Neural cell (in vitro differentiated cells): ENCODE results near the gene EDNRA.

Experiments used
- CTCF ChIP-seq: fragments of 450-650 bp; IDR thresholded peaks from 2 replicates; pipeline ENCODE4 v1.5.1; 2014; ENCODE audit warnings: antibody characterized with exemption, mild to moderate bottlenecking, moderate library complexity; ENCODE audit not compliant: poor library complexity, severe bottlenecking
- EP300 ChIP-seq: fragments of 450-650 bp; conservative IDR thresholded peaks from 2 replicates; pipeline ENCODE4 v1.6.1; 2014; ENCODE audit warnings: antibody characterized with exemption, mild to moderate bottlenecking, moderate library complexity; ENCODE audit not compliant: poor library complexity, severe bottlenecking
- POLR2AphosphoS5 ChIP-seq: IDR thresholded peaks from 2 replicates; pipeline ENCODE4 v1.6.1; 2012
- RAD21 ChIP-seq: fragments of 450-650 bp; conservative IDR thresholded peaks from 2 replicates; pipeline ENCODE4 v1.6.1; 2014; ENCODE audit warnings: antibody characterized with exemption, mild to moderate bottlenecking, moderate library complexity
- SMC3 ChIP-seq: fragments of 450-650 bp; conservative IDR thresholded peaks from 2 replicates; pipeline ENCODE4 v1.6.1; 2014; ENCODE audit warnings: antibody characterized with exemption, mild to moderate bottlenecking, moderate library complexity; ENCODE audit not compliant: poor library complexity
- TAF1 ChIP-seq: IDR thresholded peaks from 2 replicates; pipeline ENCODE4 v1.6.1; 2012; ENCODE audit warnings: low read depth
- TF ChIP-seq, protein P1 (sequence below): IDR thresholded peaks from 2 replicates; pipeline ENCODE4 v1.6.1; 2012; ENCODE audit warnings: borderline replicate concordance

DNA sequence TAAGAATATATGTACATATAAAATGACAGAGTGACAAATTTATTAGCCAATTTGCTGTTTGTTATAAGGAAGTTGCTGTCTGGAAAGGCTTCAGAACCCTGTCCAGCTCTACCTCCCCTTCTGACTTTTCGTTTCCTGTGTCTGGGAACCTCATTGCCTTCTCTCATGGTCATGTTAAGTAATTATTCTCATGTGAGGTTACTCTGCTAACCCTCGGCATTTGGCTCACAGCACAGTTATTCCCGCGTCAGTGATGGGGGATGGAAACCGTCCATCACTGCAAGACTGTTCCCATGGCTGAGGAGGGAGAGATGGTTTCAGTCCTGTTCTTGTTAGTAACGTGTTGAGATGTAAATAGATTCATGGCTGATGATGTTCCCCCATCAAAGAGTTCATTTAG, 11.9 kb downstream of the EDNRA start:
- TF ChIP-seq CTCF (no peak), POLR2AphosphoS5 (no peak), TAF1 (no peak), EP300 (no peak), SMC3 (no peak), RAD21 (no peak)
- TF ChIP-seq, protein P1, sequence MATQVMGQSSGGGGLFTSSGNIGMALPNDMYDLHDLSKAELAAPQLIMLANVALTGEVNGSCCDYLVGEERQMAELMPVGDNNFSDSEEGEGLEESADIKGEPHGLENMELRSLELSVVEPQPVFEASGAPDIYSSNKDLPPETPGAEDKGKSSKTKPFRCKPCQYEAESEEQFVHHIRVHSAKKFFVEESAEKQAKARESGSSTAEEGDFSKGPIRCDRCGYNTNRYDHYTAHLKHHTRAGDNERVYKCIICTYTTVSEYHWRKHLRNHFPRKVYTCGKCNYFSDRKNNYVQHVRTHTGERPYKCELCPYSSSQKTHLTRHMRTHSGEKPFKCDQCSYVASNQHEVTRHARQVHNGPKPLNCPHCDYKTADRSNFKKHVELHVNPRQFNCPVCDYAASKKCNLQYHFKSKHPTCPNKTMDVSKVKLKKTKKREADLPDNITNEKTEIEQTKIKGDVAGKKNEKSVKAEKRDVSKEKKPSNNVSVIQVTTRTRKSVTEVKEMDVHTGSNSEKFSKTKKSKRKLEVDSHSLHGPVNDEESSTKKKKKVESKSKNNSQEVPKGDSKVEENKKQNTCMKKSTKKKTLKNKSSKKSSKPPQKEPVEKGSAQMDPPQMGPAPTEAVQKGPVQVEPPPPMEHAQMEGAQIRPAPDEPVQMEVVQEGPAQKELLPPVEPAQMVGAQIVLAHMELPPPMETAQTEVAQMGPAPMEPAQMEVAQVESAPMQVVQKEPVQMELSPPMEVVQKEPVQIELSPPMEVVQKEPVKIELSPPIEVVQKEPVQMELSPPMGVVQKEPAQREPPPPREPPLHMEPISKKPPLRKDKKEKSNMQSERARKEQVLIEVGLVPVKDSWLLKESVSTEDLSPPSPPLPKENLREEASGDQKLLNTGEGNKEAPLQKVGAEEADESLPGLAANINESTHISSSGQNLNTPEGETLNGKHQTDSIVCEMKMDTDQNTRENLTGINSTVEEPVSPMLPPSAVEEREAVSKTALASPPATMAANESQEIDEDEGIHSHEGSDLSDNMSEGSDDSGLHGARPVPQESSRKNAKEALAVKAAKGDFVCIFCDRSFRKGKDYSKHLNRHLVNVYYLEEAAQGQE: no peak
